K562 (cell line): ENCODE data around the gene ITGA3. TPM values are rescaled to one million over a fixed set of nuclear protein-coding genes. Genes with fewer than 3 reads are reported as not detected.

Experiments
- CCNT2 ChIP-seq: IDR thresholded peaks from 2 replicates; pipeline ENCODE4 v1.6.1; 2011; ENCODE audit warnings: borderline replicate concordance, low read depth, mild to moderate bottlenecking, moderate library complexity, mixed read lengths, low read length; ENCODE audit not compliant: insufficient read length; ENCODE audit errors: extremely low read depth
- KLF13 ChIP-seq: fragments of 450-650 bp; IDR thresholded peaks from 2 replicates; pipeline ENCODE4 v1.6.1; 2016; ENCODE audit warnings: missing genetic modification characterization, low read depth, mild to moderate bottlenecking, missing compliant biosample characterization, moderate library complexity, borderline replicate concordance
- MBD2 ChIP-seq: sonication (generic); IDR thresholded peaks from 2 replicates; pipeline ENCODE4 v1.6.1; 2016; ENCODE audit warnings: low read depth, borderline replicate concordance
- MTF1 ChIP-seq: fragments of 250-450 bp; sonication (Bioruptor Pico); IDR thresholded peaks from 2 replicates; pipeline ENCODE4 v1.9.0; 2021; ENCODE audit warnings: moderate library complexity, mild to moderate bottlenecking, inconsistent platforms, borderline replicate concordance
- PYGO2 ChIP-seq: fragments of 450-650 bp; IDR thresholded peaks from 2 replicates; pipeline ENCODE4 v1.6.1; 2016; ENCODE audit warnings: mild to moderate bottlenecking, missing genetic modification characterization, moderate library complexity, missing compliant biosample characterization
- VEZF1 ChIP-seq: fragments of 200-800 bp; sonication (Bioruptor generic); IDR thresholded peaks from 2 replicates; pipeline ENCODE4 v1.6.1; 2017; ENCODE audit warnings: missing genetic modification characterization, missing compliant biosample characterization
- ZEB2 ChIP-seq: fragments of 450-650 bp; IDR thresholded peaks from 2 replicates; pipeline ENCODE4 v1.6.1; 2016
- polyA plus RNA-seq, 8 experiments: library from polyadenylated mRNA; depleted of rRNA in 4 of 8; stranded (reverse) in 5 of 8; unstranded in 3 of 8; fragments of >200 nt; fragmentation: Nextera tagmentation in 2 of 8; fragmentation: Illumina TruSeq in 1 of 8; extraction: Ambion mirVana in 2 of 8; extraction: Trizol in 1 of 8; gene quantifications; 2 replicates each; pipeline versions ENCODE4 v1.2.1 to v1.2.3, GENCODE V29; 2011 to 2014; ENCODE audit warnings: inconsistent platforms in 1 of 8, missing spikeins in 1 of 8
- total RNA-seq, 7 experiments: library from RNA; depleted of rRNA in 6 of 7; stranded (reverse); fragments of >200 nt in 6 of 7; fragmentation: Illumina TruSeq in 2 of 7; extraction: Trizol in 2 of 7; gene quantifications; 2 replicates each; pipeline versions ENCODE4 v1.2.1 to v1.2.3, GENCODE V29; 2011 to 2021; ENCODE audit warnings: low replicate concordance in 1 of 7
- TF ChIP-seq, protein P1 (sequence below): IDR thresholded peaks from 2 replicates; pipeline ENCODE4 v1.6.1; 2012; ENCODE audit warnings: low read depth, low read length, improper control_type of control experiment, borderline replicate concordance

The ITGA3 gene
- total and polyA plus RNA-seq, 9 of the 15 experiments (the other 6 are each of a cell fraction or from before 2014, with no cell fraction given) = 0.03 to 0.75 (median 0.14) TPM; not detected in 2

DNA sequence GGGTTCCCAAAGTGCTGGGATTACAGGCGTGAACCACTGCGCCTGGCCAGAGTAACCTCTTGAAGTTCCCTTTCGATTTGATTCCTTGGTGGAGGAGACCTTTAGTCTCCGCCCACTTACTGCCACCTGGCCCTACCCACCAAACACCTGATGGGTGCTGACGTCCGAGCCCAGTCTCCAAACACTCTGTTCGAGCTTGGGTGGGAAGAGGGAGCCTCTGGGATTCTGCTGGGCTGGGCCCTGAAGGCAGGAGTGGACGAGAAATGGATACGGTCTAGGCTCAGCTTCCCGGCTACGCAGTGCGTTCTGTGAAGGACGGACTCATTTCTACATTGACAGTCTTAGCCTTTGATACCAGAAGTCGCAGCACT is 870 bp upstream of the ITGA3 start (continued):
- TF ChIP-seq MTF1 (CRISPR knock-in tag) (no peak), KLF13 (tag) (no peak), ZEB2 (no peak), MBD2 (no peak), VEZF1 (CRISPR knock-in tag) (no peak), PYGO2 (tag) (no peak), CCNT2 (no peak)
- TF ChIP-seq, protein P1, sequence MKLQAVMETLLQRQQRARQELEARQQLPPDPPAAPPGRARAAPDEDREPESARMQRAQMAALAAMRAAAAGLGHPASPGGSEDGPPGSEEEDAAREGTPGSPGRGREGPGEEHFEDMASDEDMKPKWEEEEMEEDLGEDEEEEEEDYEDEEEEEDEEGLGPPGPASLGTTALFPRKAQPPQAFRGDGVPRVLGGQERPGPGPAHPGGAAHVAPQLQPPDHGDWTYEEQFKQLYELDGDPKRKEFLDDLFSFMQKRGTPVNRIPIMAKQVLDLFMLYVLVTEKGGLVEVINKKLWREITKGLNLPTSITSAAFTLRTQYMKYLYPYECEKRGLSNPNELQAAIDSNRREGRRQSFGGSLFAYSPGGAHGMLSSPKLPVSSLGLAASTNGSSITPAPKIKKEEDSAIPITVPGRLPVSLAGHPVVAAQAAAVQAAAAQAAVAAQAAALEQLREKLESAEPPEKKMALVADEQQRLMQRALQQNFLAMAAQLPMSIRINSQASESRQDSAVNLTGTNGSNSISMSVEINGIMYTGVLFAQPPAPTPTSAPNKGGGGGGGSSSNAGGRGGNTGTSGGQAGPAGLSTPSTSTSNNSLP = no peak
